HEK293 (cell line): Measurements from ENCODE around the gene KLHL40.

Source experiments
- ATF2 ChIP-seq: fragments of 450-650 bp; formaldehyde crosslinking; IDR thresholded peaks from 2 replicates; pipeline ENCODE4 v1.5.1; 2016; ENCODE audit warnings: missing biosample characterization, missing genetic modification characterization, low read depth
- CTCF ChIP-seq: fragments of 450-650 bp; formaldehyde crosslinking; IDR thresholded peaks from 2 replicates; pipeline ENCODE4 v1.5.1; 2016; ENCODE audit warnings: missing biosample characterization, missing genetic modification characterization
- ZBTB21 ChIP-seq: fragments of 450-650 bp; formaldehyde crosslinking; IDR thresholded peaks from 2 replicates; pipeline ENCODE4 v1.5.1; 2017; ENCODE audit warnings: missing biosample characterization, missing genetic modification characterization
- ZNF133 ChIP-seq: fragments of 450-650 bp; formaldehyde crosslinking; IDR thresholded peaks from 2 replicates; pipeline ENCODE4 v1.5.1; 2016; ENCODE audit warnings: missing biosample characterization, missing genetic modification characterization
- ZNF155 ChIP-seq: fragments of 450-650 bp; formaldehyde crosslinking; IDR thresholded peaks from 2 replicates; pipeline ENCODE4 v1.5.1; 2016; ENCODE audit warnings: missing biosample characterization, missing genetic modification characterization
- ZNF18 ChIP-seq: fragments of 450-650 bp; formaldehyde crosslinking; IDR thresholded peaks from 2 replicates; pipeline ENCODE4 v1.5.1; 2016; ENCODE audit warnings: missing biosample characterization, missing genetic modification characterization
- ZNF221 ChIP-seq: fragments of 450-650 bp; formaldehyde crosslinking; IDR thresholded peaks from 2 replicates; pipeline ENCODE4 v1.5.1; 2017; ENCODE audit warnings: missing biosample characterization, missing genetic modification characterization, borderline replicate concordance
- ZNF223 ChIP-seq: fragments of 450-650 bp; formaldehyde crosslinking; IDR thresholded peaks from 2 replicates; pipeline ENCODE4 v1.5.1; 2016; ENCODE audit warnings: missing biosample characterization, missing genetic modification characterization
- ZNF366 ChIP-seq: fragments of 450-650 bp; formaldehyde crosslinking; conservative IDR thresholded peaks from 2 replicates; pipeline ENCODE4 v1.5.1; 2016; ENCODE audit warnings: missing biosample characterization, missing genetic modification characterization
- ZNF529 ChIP-seq: fragments of 450-650 bp; formaldehyde crosslinking; IDR thresholded peaks from 2 replicates; pipeline ENCODE4 v1.5.1; 2017; ENCODE audit warnings: missing genetic modification characterization, missing biosample characterization; ENCODE audit not compliant: insufficient replicate concordance
- TF ChIP-seq, protein P1 (sequence below): fragments of 450-650 bp; formaldehyde crosslinking; IDR thresholded peaks from 2 replicates; pipeline ENCODE4 v1.5.1; 2016; ENCODE audit warnings: missing biosample characterization, missing genetic modification characterization

- TF ChIP-seq CTCF (no peak), ZNF529 (no peak), ZNF223 (tag by site-specific recombination) (no peak), ZNF155 (tag by site-specific recombination) (no peak), ZNF366 (no peak), ZBTB21 (tag by site-specific recombination) (no peak), ZNF18 (tag by site-specific recombination) (no peak), ATF2 (no peak), ZNF133 (no peak), ZNF221 (tag by site-specific recombination) (no peak)
- TF ChIP-seq, protein P1, sequence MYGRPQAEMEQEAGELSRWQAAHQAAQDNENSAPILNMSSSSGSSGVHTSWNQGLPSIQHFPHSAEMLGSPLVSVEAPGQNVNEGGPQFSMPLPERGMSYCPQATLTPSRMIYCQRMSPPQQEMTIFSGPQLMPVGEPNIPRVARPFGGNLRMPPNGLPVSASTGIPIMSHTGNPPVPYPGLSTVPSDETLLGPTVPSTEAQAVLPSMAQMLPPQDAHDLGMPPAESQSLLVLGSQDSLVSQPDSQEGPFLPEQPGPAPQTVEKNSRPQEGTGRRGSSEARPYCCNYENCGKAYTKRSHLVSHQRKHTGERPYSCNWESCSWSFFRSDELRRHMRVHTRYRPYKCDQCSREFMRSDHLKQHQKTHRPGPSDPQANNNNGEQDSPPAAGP (tag by site-specific recombination) = no peak
Measured at GRCh38 chr3:42698216-42698910, 13.0 kb downstream of the KLHL40 start.
